Muscle of leg (tissue), 11 donors: ENCODE measurements around the gene BCAS3. TPM values are rescaled to one million over a fixed set of nuclear protein-coding genes. Genes with fewer than 3 reads are reported as not detected.

Experiments used
- DNase-seq: peaks from one replicate; pipeline ENCODE4 v3.0.0; 2013
- H3K27ac ChIP-seq: one replicate; pipeline ENCODE4 v1.5.1; 2013; ENCODE audit warnings: mild to moderate bottlenecking, low read length, control low read depth
- H3K27me3 ChIP-seq: one replicate; pipeline ENCODE4 v1.6.1; 2013; ENCODE audit warnings: low read length; ENCODE audit not compliant: control insufficient read depth, insufficient read depth
- H3K36me3 ChIP-seq: one replicate; pipeline ENCODE4 v1.6.1; 2013; ENCODE audit warnings: low read length; ENCODE audit not compliant: control insufficient read depth, insufficient read depth
- H3K4me1 ChIP-seq: one replicate; pipeline ENCODE4 v1.6.1; 2013; ENCODE audit warnings: low read length; ENCODE audit not compliant: control insufficient read depth, insufficient read depth
- H3K4me3 ChIP-seq: one replicate; pipeline ENCODE4 v1.5.1; 2013; ENCODE audit warnings: low read length, control low read depth
- H3K9me3 ChIP-seq: replicated peaks from 2 replicates; pipeline ENCODE4 v1.6.1; 2013; ENCODE audit warnings: low read depth, low read length; ENCODE audit not compliant: control insufficient read depth
- WGBS: methylation state at CpG from one replicate; pipeline ENCODE4 v1.1.5; 2013; ENCODE audit warnings: missing lambda C conversion rate; ENCODE audit not compliant: insufficient coverage; 5-methylcytosine and 5-hydroxymethylcytosine counted together
- polyA plus RNA-seq, 8 donors: library from polyadenylated mRNA; unstranded; fragments of 120-200 nt; gene quantifications; one replicate each; pipeline versions ENCODE4 v1.2.1 to v1.2.3, GENCODE V29; 2013; ENCODE audit warnings: inconsistent platforms in 1 of 8, low replicate concordance in 1 of 8; ENCODE audit not compliant: insufficient read length in 8 of 8, insufficient read depth in 1 of 8
- total RNA-seq: library from RNA; stranded (reverse); fragments of 120-200 nt; gene quantifications from one replicate; pipeline ENCODE4 v1.2.4, GENCODE V29; 2013

The BCAS3 gene
- total and polyA plus RNA-seq, 9 donors: 7.6 to 15.8 (median 9.5) TPM

DNA sequence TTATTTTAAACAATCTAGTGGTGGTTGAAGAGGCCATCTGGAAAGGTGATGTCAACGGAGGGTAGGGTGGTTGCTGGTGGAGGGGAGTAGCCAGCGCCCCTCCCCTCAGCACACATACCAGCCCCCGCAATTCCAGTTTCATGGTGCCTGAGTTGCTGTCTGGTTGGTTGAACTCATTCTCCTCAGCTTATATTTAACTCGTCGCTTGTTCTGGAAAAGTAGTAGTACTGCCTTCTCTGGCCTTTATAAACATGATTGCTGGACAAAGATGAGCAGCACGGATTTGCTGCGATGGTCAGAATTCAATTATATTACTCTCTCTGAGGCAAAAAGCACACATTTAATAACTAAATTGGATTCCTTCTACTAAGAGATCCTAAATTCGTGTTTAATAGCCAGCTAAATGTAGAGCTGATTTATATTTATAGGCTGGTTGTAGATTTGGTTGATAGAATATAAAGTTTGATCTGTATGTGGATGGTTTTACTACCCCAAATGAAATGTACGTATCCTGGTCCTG lies 484.0 kb downstream of the BCAS3 start:
- 86% methylated on average over 2 of the region's 9 CpGs for WGBS

DNA sequence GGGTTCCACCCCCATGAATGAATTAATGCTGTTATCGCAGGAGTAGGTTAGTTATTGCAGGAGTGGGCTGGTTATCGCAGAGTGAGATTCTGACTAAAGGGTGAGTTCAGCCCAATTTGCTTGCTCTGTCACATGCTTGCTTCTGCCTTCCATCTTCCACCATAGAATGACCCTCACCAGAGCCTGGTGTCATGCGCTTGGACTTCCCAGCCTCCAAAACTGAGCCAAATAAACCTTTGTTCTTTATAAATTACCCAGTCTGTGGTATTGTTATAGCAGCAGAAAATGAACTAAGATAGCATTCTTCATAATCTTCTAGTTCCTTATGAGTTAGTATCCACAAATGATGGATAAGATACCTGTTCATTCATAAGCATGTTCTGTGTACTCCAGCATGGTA lies 486.9 kb downstream of the BCAS3 start:
- Histone ChIP-seq H3K36me3 (no peaks in the 10 kb centered on the region), H3K9me3 (no peaks in the 10 kb centered on the region), H3K4me3 (no peak overlapping the region), H3K27ac (no peak overlapping the region), H3K4me1 (peaks cover 2% of the 10 kb centered on the region), H3K27me3 (no peaks in the 10 kb centered on the region)
- no peak for DNase-seq
- no CpG with 5 or more reads among the region's 3 CpGs for WGBS

More for the DNA sequence above, 484.0 kb downstream of the BCAS3 start:
- no peak for DNase-seq
- H3K4me3 ChIP-seq: no peak overlapping the region
- no peaks in the 10 kb centered on the region for H3K9me3 ChIP-seq
- H3K27me3 ChIP-seq: no peaks in the 10 kb centered on the region
- no peaks in the 10 kb centered on the region for H3K36me3 ChIP-seq
- H3K4me1 ChIP-seq: peaks cover 2% of the 10 kb centered on the region
- H3K27ac ChIP-seq: no peak overlapping the region

DNA sequence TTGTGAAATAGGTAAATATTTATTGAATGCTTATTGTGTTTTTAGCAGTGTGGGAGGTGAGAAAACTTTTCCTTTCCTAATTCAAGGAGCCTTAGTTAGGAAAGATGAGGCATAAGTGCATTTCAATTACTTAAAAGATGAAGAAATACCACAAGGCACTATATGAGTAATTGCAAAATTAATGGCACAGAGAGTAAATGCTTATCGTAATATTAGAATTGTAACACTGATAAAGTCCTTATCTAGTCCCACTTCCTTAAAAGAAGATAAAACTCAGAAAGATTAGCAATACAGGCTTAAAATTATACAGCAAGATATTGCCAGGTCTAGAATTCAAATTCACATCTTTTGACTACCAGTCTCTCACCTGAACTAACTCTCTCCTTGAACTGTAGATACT lies 489.4 kb downstream of the BCAS3 start:
- DNase-seq: no peak
- Histone ChIP-seq H3K4me1 (no peaks in the 10 kb centered on the region), H3K27ac (no peak overlapping the region), H3K4me3 (no peak overlapping the region), H3K36me3 (no peaks in the 10 kb centered on the region), H3K9me3 (no peaks in the 10 kb centered on the region), H3K27me3 (no peaks in the 10 kb centered on the region)
- WGBS: no CpG with 5 or more reads among the region's 1 CpG

DNA sequence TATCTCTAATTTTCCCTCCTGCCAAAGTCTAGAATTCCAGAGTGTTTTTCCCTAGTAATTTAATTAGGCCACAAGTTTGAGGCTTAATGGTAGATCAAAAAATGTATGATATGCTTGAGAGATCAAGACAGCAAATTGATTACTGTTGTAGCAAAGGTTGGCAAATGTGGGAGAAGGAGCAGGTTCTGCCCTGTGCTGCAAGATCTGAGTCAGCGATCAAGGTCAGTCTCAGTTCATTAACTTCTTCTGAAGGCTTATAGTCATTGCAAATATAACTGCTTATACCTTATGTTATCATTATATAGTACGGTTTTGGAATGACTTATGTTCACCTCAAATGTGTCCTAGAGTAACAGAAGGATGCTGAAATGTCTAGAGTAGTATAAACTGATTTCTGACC lies 490.9 kb downstream of the BCAS3 start:
- H3K4me3 ChIP-seq: no peak overlapping the region
- H3K4me1 ChIP-seq: no peaks in the 10 kb centered on the region
- no CpG with 5 or more reads among the region's 2 CpGs for WGBS
- H3K9me3 ChIP-seq: no peaks in the 10 kb centered on the region
- no peak for DNase-seq
- no peaks in the 10 kb centered on the region for H3K27me3 ChIP-seq
- no peak overlapping the region for H3K27ac ChIP-seq
- no peaks in the 10 kb centered on the region for H3K36me3 ChIP-seq

DNA sequence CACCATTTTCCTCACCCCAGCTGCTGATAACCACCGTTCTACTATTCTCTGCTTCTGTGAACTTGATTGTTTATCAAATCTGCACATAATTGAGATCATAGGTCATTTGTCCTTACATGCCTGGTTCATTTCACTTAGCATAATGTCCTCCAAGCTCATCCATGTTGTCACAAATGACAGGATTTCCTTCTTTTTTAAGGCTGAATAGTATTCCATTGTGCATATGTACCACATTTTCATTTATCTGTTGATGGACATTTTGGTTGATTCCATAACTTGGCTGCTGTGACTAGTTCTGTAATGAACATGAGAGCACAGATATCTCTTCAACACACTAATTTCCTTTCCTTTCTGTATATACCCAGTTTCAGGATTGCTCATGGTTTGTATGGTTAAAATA lies 496.7 kb downstream of the BCAS3 start:
- no peak overlapping the region for H3K4me3 ChIP-seq
- no peaks in the 10 kb centered on the region for H3K27me3 ChIP-seq
- H3K4me1 ChIP-seq: no peaks in the 10 kb centered on the region
- H3K9me3 ChIP-seq: no peaks in the 10 kb centered on the region
- H3K36me3 ChIP-seq: no peaks in the 10 kb centered on the region
- H3K27ac ChIP-seq: no peak overlapping the region
- no peak for DNase-seq
- 86% methylated on average over 1 of the region's 1 CpG for WGBS

DNA sequence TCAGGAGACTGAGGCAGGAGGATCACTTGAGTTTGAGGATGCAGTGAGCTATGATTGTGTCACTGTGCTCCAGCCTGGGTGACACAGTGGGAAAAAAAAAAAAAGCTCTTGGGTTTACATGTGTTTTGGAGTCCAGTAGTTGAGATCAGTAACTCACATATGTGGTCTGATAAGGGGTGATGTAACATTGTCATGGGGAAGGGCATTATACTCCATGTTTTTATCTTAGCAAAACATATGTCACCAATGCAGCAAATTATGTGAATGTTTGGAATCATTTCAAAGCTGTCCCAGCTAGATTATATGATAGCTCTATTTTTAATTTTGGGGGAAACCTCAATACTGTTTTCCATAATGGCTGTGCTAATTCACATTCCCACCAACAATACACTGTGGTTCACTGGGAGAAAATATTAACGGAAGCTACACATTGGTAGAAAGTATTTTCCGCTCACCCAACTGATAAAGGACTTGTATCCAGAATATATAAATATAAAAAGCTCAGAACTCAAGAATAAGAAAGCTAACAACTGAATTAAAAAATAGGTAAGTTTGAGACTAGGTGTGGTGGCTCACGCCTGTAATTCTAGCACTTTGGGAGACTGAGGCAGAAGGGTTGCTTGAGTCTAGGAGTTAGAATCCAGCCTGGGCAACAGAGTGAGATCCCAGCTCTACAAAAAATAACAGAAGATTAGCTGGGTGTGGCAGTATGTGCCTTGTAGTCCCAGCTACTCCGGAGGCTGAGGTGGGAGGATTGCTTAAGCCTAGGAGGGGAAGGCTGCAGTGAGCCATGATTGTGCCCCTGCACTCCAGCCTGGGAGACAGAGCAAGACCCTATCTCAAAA lies 497.9 kb downstream of the BCAS3 start:
- 100% methylated on average over 1 of the region's 4 CpGs for WGBS
- no peak for DNase-seq

GRCh38 chr17:61177351-61177750 lies 499.7 kb downstream of the BCAS3 start:
- Histone ChIP-seq H3K36me3 (no peaks in the 10 kb centered on the region), H3K27ac (no peak overlapping the region), H3K9me3 (no peaks in the 10 kb centered on the region), H3K4me3 (no peak overlapping the region), H3K27me3 (no peaks in the 10 kb centered on the region), H3K4me1 (no peaks in the 10 kb centered on the region)
- no peak for DNase-seq
- WGBS: no CpG with 5 or more reads among the region's 2 CpGs

More for the DNA sequence above, 497.9 kb downstream of the BCAS3 start:
- Histone ChIP-seq H3K27ac (no peak overlapping the region), H3K27me3 (no peaks in the 10 kb centered on the region), H3K4me3 (no peak overlapping the region), H3K36me3 (no peaks in the 10 kb centered on the region), H3K9me3 (no peaks in the 10 kb centered on the region), H3K4me1 (no peaks in the 10 kb centered on the region)

- DNase-seq: no peak
- no peak overlapping the region for H3K4me3 ChIP-seq
- H3K36me3 ChIP-seq: no peaks in the 10 kb centered on the region
- H3K27ac ChIP-seq: no peak overlapping the region
- no peaks in the 10 kb centered on the region for H3K27me3 ChIP-seq
- H3K9me3 ChIP-seq: no peaks in the 10 kb centered on the region
- no CpG with 5 or more reads among the region's 1 CpG for WGBS
- no peaks in the 10 kb centered on the region for H3K4me1 ChIP-seq
Observed at GRCh38 chr17:61178284-61178683, 500.6 kb downstream of the BCAS3 start.

- H3K4me3 ChIP-seq: no peak overlapping the region
- H3K27me3 ChIP-seq: no peaks in the 10 kb centered on the region
- H3K36me3 ChIP-seq: no peaks in the 10 kb centered on the region
- H3K9me3 ChIP-seq: no peaks in the 10 kb centered on the region
- no peaks in the 10 kb centered on the region for H3K4me1 ChIP-seq
- no peak overlapping the region for H3K27ac ChIP-seq
- no CpG with 5 or more reads among the region's 2 CpGs for WGBS
- peak; percentile 30 for DNase-seq
Observed at GRCh38 chr17:61179380-61179806, 501.7 kb downstream of the BCAS3 start.

DNA sequence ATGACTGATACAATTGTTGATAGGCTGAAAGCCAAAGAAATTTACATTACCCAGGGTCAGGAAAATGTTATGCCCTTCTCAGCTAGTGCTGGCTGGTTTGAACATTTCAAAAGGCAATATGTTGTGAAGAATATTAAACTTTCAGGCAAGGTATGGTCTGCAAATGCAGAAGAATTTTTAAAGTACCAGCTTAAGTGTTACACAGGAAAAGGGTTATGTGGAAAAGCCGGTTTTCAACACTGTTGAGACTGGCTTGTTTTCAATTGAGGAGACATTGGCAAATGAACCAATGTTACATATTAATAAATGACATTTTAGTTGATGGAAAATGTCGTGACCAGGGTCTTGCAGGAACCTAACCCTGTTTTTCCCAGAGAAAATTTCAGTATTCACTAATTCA lies 506.1 kb downstream of the BCAS3 start:
- Histone ChIP-seq H3K27me3 (no peaks in the 10 kb centered on the region), H3K9me3 (no peaks in the 10 kb centered on the region), H3K4me1 (no peaks in the 10 kb centered on the region), H3K27ac (no peak overlapping the region), H3K4me3 (no peak overlapping the region), H3K36me3 (no peaks in the 10 kb centered on the region)
- DNase-seq: no peak
- 80% methylated on average over 1 of the region's 2 CpGs for WGBS
